Measurements from ENCODE around the gene PIM3. TPM values are rescaled to one million over a fixed set of nuclear protein-coding genes. Genes with fewer than 3 reads are reported as not detected.
"Not testable (repeated sequence)": the region's sequence is repeated elsewhere in the genome, so short reads cannot be mapped to it uniquely, and the experiment has no call there.

Gene PIM3
- total RNA-seq, 1 donor from 2014 or later: 215 TPM

DNA sequence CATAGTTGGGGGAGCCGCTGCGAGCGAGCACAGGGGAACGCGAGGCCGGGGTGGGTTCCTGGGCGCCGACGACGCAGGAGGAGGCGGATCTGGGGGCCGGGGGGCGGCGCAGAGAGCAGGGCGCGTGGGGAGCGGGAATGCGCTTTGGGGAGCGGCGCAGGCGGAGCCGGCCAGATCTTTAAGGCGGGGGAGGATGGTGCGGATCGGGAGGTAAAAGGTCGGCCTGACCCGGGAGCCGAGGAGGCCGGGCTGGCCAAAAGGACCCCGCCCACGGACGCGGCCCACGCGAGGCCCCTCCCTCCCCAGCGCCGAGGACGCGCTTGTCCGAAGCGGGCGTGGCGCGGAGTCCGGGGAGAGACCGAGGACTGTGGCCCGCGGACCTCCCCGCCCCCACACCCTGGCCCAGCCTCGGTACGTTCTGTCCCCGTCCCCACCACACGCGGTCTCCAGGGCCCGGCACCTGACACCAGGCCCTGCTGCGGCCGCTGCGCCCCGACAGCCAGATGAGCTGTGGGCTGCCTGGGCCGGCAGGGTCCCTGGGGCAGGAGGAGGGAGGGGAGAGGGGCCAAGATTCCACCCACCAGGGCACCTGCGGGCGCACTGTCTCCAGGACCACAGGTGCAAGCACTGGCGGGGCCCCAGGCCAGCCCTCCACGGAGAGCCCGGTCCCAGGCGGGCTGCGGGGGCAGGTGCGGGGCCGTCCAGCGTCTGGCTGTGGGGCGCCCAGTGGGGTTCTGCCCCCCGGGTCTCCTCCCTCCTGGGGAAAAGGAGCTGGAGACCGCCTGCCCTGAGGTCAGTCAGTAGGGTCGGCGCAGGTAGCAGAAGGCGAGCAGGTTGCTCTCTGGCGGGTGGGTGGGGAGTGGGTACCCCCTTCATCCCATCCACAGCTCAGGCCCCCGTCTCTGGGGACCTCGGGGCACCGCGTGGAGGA lies 10.9 kb downstream of the PIM3 start:
- peaks cover 5% of the 10 kb centered on the region for H3K9me3 Mint-ChIP-seq
- no peaks in the 10 kb centered on the region for H3K27me3 Mint-ChIP-seq (ENCODE audit: low read depth)
- no peak for DNase-seq (ENCODE audit: low spot score)
- H3K27ac Mint-ChIP-seq: peak overlapping the region; percentile 88
- peaks cover 21% of the 10 kb centered on the region for H3K4me1 Mint-ChIP-seq (ENCODE audit: low read depth)
- peak overlapping the region; percentile 77 for H3K4me3 Mint-ChIP-seq (ENCODE audit: low read depth)
- H3K36me3 Mint-ChIP-seq (ENCODE audit: low read depth): peaks cover 5% of the 10 kb centered on the region
- intact Hi-C loops (cut with micrococcal nuclease): loop anchor here (2.0 kb wide), 4 partner anchors 35 to 229 kb away; partner anchors contain the start of gene SELENOO

DNA sequence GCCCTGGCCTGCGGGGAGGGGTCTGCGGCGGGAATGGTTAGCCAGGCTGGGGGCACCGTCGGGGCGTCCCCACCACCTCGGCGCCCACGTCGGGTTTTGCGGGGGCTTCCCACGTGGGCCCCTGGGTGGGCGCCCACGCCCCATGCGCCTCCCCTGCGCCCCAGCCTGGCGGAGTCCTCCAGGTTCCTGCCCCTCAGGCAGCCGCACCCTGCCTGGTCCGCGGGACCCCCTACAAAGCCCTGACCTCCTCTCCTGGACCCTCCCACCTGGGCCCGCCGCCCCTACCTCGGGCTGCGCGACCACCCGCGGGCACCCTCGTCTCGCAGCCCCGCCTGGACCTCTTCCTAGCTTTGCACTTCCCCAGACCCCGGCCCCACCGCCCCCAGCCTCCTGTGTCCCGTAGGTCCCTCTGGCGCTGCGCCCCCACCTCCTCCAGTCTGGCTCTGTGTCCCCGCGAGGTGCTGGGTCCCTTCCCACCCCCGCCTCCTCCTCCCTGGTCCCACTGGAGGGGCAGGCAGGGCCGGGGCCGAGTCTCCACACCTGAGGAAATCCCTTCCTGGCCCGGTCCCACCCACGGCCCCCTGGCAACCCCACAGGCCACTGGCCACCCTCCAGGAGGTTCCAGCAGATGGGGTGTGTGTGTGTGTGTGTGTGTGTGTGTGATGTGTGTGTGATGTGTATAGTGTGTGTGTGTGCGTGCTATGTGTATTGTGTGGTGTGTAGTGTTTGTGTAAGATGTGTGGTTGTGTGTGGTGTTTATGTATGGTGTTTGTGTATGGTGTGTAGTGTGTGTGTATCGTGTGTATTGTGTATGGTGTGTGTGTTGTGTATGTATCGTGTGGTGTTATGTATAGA lies 11.8 kb downstream of the PIM3 start:
- Mint-ChIP-seq H3K9me3 (peaks cover 5% of the 10 kb centered on the region), H3K27ac (no peak overlapping the region), H3K4me1 (ENCODE audit: low read depth) (peaks cover 25% of the 10 kb centered on the region), H3K4me3 (ENCODE audit: low read depth) (no peak overlapping the region), H3K36me3 (ENCODE audit: low read depth) (peaks cover 7% of the 10 kb centered on the region), H3K27me3 (ENCODE audit: low read depth) (no peaks in the 10 kb centered on the region)
- intact Hi-C loops (cut with micrococcal nuclease): no loop called here
- no peak for DNase-seq (ENCODE audit: low spot score)

DNA sequence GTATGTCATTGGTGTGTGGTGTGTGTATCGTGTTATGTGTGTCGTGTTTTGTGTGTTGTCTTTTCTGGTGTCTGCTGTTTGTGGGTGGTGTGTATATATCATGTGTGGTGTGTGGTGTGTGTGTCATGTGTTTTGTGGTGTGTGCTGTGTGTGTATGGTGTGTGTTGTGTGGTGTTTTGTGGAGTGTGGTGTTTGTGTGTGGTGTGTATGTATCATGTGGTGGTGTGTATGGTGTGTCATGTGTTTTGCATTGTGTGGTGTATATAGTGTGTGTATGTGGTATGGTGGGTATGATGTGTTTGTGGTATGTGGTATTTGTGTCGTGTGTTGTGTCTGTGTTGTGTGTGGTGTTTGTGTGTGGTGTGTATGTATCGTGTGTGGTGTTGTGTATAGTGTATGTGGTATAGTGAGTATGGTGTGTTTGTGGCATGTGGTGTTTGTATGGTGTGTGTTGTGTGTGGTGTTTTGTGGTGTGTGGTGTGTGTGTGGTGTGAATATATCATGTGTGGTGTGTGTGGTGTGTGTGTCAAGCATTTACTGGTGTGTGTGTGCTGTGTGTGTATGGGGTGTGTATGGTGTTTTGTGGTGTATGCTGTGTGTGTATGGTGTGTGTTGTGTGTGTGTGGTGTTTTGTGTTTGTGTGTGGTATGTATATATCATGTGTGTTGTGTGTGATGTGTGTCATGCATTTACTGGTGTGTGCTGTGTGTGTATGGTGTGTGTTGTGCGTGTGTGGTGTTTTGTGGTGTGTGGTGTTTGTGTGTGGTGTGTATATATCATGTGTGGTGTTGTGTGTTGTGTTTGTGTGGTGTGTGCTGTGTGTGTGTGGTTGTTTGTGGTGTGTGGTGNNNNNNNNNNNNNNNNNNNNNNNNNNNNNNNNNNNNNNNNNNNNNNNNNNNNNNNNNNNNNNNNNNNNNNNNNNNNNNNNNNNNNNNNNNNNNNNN lies 12.7 kb downstream of the PIM3 start:
- H3K4me1 Mint-ChIP-seq (ENCODE audit: low read depth): peaks cover 22% of the 10 kb centered on the region
- peaks cover 5% of the 10 kb centered on the region for H3K9me3 Mint-ChIP-seq
- peaks cover 7% of the 10 kb centered on the region for H3K36me3 Mint-ChIP-seq (ENCODE audit: low read depth)
- H3K27me3 Mint-ChIP-seq (ENCODE audit: low read depth): no peaks in the 10 kb centered on the region
- intact Hi-C loops (cut with micrococcal nuclease): no loop called here
- no peak for DNase-seq (ENCODE audit: low spot score)
- no peak overlapping the region for H3K4me3 Mint-ChIP-seq (ENCODE audit: low read depth)
- no peak overlapping the region for H3K27ac Mint-ChIP-seq

DNA sequence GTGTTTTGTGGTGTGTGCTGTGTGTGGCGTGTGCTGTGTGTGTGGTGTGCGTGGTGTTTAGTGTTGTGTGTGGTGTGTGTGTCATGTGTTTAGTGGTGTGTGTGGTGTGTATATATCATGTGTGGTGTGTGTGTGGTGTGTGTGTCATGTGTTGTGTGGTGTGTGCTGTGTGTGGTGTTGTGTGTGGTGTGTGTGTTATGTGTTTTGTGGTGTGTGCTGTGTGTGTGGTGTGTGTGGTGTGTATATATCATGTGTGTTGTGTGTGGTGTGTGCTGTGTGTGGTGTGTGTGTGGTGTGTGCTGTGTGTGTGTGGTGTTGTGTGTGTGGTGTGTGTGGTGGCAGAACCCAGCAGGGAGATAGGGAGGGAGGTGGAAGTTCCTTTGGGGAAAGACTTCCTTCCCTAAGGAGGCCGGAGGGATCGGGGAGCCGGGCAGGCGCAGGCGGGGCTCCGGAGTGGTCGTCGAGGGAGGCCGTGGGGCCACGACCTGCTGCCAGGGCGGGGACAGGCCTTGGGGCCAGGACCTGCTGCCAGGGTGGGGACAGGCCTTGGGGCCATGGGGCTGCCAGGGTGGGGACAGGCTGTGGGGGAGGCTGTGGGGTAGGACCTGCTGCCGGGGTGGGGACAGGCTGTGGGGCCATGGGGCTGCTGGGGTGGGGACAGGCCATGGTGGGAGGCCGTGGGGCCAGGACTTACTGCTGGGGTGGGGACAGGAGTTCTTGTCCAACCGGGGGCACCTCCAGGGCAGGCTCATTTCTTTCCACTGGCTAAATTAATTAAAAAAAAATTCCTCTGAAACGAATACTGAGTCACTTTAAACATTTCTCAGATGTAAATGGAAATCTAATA lies 15.2 kb downstream of the PIM3 start:
- DNase-seq (ENCODE audit: low spot score): no peak
- H3K27ac Mint-ChIP-seq: peak overlapping the region; percentile 92
- peaks cover 26% of the 10 kb centered on the region for H3K9me3 Mint-ChIP-seq
- no peaks in the 10 kb centered on the region for H3K27me3 Mint-ChIP-seq (ENCODE audit: low read depth)
- peaks cover 21% of the 10 kb centered on the region for H3K36me3 Mint-ChIP-seq (ENCODE audit: low read depth)
- H3K4me3 Mint-ChIP-seq (ENCODE audit: low read depth): peak overlapping the region; percentile 51
- peaks cover 24% of the 10 kb centered on the region for H3K4me1 Mint-ChIP-seq (ENCODE audit: low read depth)
- intact Hi-C loops (cut with micrococcal nuclease): loop anchor here (2.0 kb wide), 2 partner anchors 13 to 17 kb away; no protein-coding TSS in a partner anchor

DNA sequence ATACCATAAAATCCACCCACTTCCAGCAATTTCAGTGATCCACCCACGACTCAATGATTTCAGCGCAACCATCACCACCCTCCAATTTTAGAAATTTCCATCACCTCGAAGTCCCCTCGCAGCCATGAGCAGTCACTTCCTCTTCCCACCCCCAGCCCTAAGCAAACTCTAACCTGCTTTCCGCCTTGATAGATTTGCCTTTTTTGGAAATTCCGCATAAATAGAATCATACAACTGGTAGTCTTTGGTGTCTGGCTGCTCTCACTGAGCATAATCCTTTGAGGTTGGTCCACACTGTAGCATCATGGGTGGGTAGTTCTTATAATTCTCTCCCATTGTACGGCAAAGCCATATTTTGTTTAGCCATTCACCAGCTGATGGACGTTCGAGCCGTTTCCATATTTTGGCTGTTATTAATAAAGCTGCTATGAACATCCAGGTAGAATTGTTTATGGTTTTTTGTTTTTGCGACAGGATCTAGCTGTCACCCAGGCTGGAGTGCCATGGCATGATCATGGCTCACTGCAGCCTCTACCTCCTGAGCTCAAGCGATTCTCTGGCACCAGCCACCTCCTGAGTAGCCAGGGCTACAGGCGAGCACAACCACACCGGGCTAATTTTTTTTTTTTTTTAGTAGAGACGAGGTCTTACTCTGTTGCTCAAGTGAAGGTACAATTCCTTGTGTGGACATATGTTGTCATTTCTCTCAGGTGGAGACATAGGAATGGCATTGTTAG lies 16.0 kb downstream of the PIM3 start:
- peaks cover 24% of the 10 kb centered on the region for H3K4me1 Mint-ChIP-seq (ENCODE audit: low read depth)
- H3K27ac Mint-ChIP-seq: peak overlapping the region; percentile 62
- peaks cover 29% of the 10 kb centered on the region for H3K9me3 Mint-ChIP-seq
- H3K27me3 Mint-ChIP-seq (ENCODE audit: low read depth): no peaks in the 10 kb centered on the region
- DNase-seq (ENCODE audit: low spot score): peak; percentile 47
- H3K4me3 Mint-ChIP-seq (ENCODE audit: low read depth): no peak overlapping the region
- peaks cover 25% of the 10 kb centered on the region for H3K36me3 Mint-ChIP-seq (ENCODE audit: low read depth)
- intact Hi-C loops (cut with micrococcal nuclease): loop anchor here (2.0 kb wide), 2 partner anchors 14 to 16 kb away; no protein-coding TSS in a partner anchor

DNA sequence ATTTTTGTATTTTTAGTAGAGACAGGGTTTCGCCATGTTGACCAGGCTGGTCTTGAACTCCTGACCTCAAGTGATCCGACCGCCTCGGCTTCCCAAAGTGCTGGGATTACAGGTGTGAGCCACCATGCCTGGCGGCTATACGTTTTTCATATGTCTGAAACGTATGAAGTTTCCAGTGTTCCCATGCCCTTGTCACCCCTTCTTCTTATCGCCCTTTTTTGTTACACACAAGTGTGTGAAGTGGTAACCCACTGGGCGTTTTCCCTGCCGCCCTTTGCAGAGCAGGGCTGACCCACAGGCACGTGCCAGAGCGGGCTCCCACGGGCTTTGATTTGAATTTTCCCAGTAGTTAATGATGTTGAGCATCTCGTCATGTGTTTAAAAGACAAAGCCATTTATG lies 17.0 kb downstream of the PIM3 start:
- Mint-ChIP-seq H3K4me1 (ENCODE audit: low read depth) (peaks cover 24% of the 10 kb centered on the region), H3K4me3 (ENCODE audit: low read depth) (no peak overlapping the region), H3K27me3 (ENCODE audit: low read depth) (peaks cover 2% of the 10 kb centered on the region), H3K9me3 (peaks cover 29% of the 10 kb centered on the region), H3K36me3 (ENCODE audit: low read depth) (peaks cover 25% of the 10 kb centered on the region), H3K27ac (no peak overlapping the region)
- no peak for DNase-seq (ENCODE audit: low spot score)
- intact Hi-C loops (cut with micrococcal nuclease): loop anchor here (2.0 kb wide), 2 partner anchors 15 kb away; no protein-coding TSS in a partner anchor

DNA sequence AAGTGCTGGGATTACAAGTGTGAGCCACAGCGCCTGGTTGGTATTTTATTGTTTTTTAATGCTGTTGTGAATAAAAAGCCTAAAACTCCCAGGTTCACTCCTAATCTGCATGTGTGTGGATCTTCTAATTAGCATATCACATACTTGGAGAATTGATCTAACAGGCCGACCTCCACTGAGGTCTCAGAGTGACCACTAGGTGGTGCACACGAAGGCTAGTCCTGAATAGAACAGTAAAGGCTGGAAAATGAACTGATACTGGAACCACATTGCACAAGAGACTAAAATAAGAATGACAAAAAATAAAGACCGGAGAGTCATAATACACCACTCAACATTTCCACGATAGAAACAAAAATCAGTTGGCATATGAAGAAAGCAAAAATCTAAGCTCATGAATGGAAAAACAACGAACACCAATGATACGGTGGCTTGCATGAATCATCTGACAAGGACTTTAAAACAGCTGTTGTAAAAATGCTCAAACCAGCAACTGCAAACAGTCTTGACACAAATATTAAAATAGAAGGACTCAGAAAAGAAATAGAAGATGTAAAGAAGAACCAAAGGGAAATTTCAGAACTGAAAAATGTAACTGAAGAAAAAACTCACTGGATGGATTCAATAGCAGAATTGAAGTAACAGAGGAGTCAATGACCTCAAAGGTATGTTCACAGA lies 19.2 kb downstream of the PIM3 start:
- Mint-ChIP-seq H3K9me3 (peaks cover 34% of the 10 kb centered on the region), H3K36me3 (ENCODE audit: low read depth) (peaks cover 30% of the 10 kb centered on the region), H3K4me3 (ENCODE audit: low read depth) (no peak overlapping the region), H3K4me1 (ENCODE audit: low read depth) (peaks cover 27% of the 10 kb centered on the region), H3K27me3 (ENCODE audit: low read depth) (peaks cover 7% of the 10 kb centered on the region), H3K27ac (peak overlapping the region; percentile 62)
- intact Hi-C loops (cut with micrococcal nuclease): no loop called here
- DNase-seq (ENCODE audit: low spot score): peak; percentile 10

DNA sequence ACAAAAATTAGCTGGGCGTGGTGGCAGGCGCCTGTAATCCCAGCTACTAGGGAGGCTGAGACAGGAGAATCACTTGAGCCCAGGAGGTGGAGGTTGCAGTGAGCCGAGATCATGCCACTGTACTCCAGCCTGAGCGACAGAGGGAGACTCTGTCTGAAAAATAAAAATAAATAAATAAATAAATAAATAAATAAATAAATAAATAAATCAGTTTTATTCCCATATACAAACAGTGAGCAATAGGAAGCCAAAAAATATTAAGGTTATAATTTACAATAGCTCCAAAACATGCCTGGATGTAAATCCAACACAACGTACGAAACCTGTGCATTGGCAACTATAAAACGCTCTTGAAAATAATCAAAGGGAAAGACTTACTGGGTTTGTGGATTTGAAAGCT lies 21.2 kb downstream of the PIM3 start:
- Mint-ChIP-seq H3K36me3 (ENCODE audit: low read depth) (peaks cover 27% of the 10 kb centered on the region), H3K9me3 (peaks cover 42% of the 10 kb centered on the region), H3K27me3 (ENCODE audit: low read depth) (peaks cover 21% of the 10 kb centered on the region), H3K4me1 (ENCODE audit: low read depth) (peaks cover 13% of the 10 kb centered on the region)
- intact Hi-C loops (cut with micrococcal nuclease); H3K4me3 Mint-ChIP-seq (ENCODE audit: low read depth); DNase-seq (ENCODE audit: low spot score); H3K27ac Mint-ChIP-seq: not testable (repeated sequence)

DNA sequence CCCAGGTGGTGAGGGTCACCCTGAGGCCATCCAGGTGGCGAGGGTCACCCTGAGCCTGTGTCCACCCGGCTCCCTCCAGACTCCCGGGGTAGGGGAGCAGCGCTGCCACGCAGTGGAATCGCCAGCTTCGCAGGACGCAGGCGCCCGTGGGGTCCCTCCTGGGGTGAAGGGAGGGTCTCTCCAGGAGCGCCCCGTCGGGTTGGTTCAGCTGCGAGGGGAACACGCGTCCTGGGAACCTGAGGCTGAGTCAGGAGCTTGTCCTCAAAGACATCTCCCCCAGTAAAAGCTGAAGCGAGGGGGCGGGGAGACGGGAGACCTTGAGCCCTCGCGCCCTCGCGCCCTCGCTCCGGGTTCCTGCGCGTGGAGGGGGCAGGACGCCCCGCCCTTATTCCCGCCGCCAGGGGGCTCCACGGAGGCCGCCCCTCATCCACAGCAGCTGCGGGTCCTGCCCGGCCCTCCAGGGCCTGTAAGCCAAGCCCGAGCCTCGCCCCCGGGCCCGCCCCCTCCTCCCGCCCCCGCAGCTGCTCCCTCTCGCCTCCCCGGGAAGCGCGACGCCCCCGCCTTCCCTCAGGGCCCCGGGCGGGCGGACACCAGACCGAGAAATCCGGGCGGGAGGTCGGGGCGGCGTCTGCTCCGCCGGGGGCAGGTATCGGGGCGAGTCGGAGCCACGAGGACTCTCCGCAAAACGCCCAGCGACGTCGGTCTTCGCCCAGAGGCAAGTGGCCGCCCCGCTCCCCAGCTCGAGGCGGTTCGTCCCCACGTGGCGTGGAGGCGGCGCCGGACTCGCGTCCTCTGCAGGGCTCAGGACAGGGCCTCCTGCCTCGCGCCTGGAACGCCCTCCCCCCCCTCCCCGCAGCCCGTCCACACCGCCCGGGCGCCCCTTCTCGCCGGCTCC lies 22.8 kb downstream of the PIM3 start:
- H3K27ac Mint-ChIP-seq: no peak overlapping the region
- H3K4me1 Mint-ChIP-seq (ENCODE audit: low read depth): peaks cover 10% of the 10 kb centered on the region
- H3K27me3 Mint-ChIP-seq (ENCODE audit: low read depth): peaks cover 25% of the 10 kb centered on the region
- peaks cover 48% of the 10 kb centered on the region for H3K9me3 Mint-ChIP-seq
- DNase-seq (ENCODE audit: low spot score): no peak
- no peak overlapping the region for H3K4me3 Mint-ChIP-seq (ENCODE audit: low read depth)
- H3K36me3 Mint-ChIP-seq (ENCODE audit: low read depth): peaks cover 22% of the 10 kb centered on the region
- intact Hi-C loops (cut with micrococcal nuclease): no loop called here

DNA sequence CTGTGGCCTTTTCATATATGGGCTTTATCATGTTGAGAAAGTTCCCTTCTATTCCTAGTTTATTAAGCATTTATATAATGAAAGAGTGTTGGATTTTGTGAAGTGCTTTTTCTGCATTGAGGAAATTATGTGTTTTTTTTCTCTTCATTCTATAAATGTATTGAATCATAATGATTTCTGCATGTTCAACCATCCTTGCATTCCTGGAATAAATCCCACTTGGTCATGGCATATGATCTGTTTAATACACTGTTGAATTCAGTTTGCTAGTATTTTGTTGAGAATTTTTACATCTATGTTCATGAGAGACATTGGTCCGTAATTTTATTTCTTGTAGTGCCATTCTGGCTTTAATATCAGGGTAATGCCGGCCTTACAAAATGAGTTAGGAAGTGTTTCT lies 25.8 kb downstream of the PIM3 start:
- DNase-seq (ENCODE audit: low spot score): no peak
- Mint-ChIP-seq H3K4me3 (ENCODE audit: low read depth) (no peak overlapping the region), H3K36me3 (ENCODE audit: low read depth) (peaks cover 8% of the 10 kb centered on the region), H3K4me1 (ENCODE audit: low read depth) (peaks cover 3% of the 10 kb centered on the region), H3K9me3 (peaks cover 42% of the 10 kb centered on the region), H3K27me3 (ENCODE audit: low read depth) (peaks cover 29% of the 10 kb centered on the region), H3K27ac (no peak overlapping the region)
- intact Hi-C loops (cut with micrococcal nuclease): no loop called here
